H1 (cell line): ENCODE results near the gene SCG2. TPM values are rescaled to one million over a fixed set of nuclear protein-coding genes. Genes with fewer than 3 reads are reported as not detected.

Source experiments
- CTCF ChIA-PET: fragments of 300-600 bp; sonication (Branson Sonifier 250); formaldehyde crosslinking; loops from one replicate; lab custom pipeline; 2021; ENCODE audit not compliant: partially characterized antibody; lab: Charles Lee
- POLR2A ChIA-PET: fragments of 300-600 bp; sonication (Branson Sonifier 250); formaldehyde crosslinking; loops from one replicate; lab custom pipeline; 2021; ENCODE audit warnings: inconsistent platforms; ENCODE audit not compliant: partially characterized antibody; lab: Charles Lee
- DNase-seq, 2 experiments: peaks; one replicate each; pipeline versions ENCODE4 v3.0.0 to v3.0.0-alpha.2; 2010 to 2022; ENCODE audit warnings: low spot score in 2 of 2, low read depth in 1 of 2, mixed read lengths in 1 of 2
- FAIRE-seq: peaks from 2 replicates; lab custom pipeline; 2011; peaks lifted over from hg19 to GRCh38; lab: Jason Lieb, UNC
- H2AFZ ChIP-seq: 2 replicates; pipeline ENCODE4 v1.8.1; 2012; ENCODE audit warnings: low read length, inconsistent platforms
- H2AK5ac ChIP-seq: 2 replicates; pipeline ENCODE4 v1.6.1; 2013; ENCODE audit warnings: low read depth, low read length
- H2BK120ac ChIP-seq: replicated peaks from 2 replicates; pipeline ENCODE3; 2013; ENCODE audit warnings: low read depth, low read length, inconsistent platforms
- H2BK12ac ChIP-seq: 2 replicates; pipeline ENCODE4 v1.6.1; 2013; ENCODE audit warnings: low read depth, low read length
- H2BK15ac ChIP-seq: 2 replicates; pipeline ENCODE4 v1.6.1; 2013; ENCODE audit warnings: low read length
- H2BK20ac ChIP-seq: 2 replicates; pipeline ENCODE4 v1.6.1; 2013; ENCODE audit warnings: low read length
- H2BK5ac ChIP-seq: 2 replicates; pipeline ENCODE4 v1.6.1; 2013; ENCODE audit warnings: low read depth, low read length
- H3K14ac ChIP-seq: 2 replicates; pipeline ENCODE4 v1.6.1; 2013; ENCODE audit warnings: inconsistent platforms; ENCODE audit not compliant: insufficient read length
- H3K18ac ChIP-seq: 2 replicates; pipeline ENCODE4 v1.6.1; 2013; ENCODE audit warnings: low read length; ENCODE audit errors: extremely low read depth
- H3K23ac ChIP-seq: 2 replicates; pipeline ENCODE4 v1.6.1; 2013; ENCODE audit warnings: inconsistent platforms; ENCODE audit not compliant: insufficient read length
- H3K23me2 ChIP-seq: 2 replicates; pipeline ENCODE4 v1.6.1; 2013; ENCODE audit warnings: low read depth, low read length
- H3K27ac ChIP-seq: 2 replicates; pipeline ENCODE4 v1.6.1; 2011; ENCODE audit warnings: low read depth, low read length, inconsistent platforms
- H3K27me3 ChIP-seq, 4 experiments: replicated peaks in 1 of 4; 1 replicate in 1 of 4; 2 replicates in 3 of 4; pipeline versions ENCODE4 v1.6.1 to v1.8.1; 2011 to 2013; ENCODE audit warnings: low read length in 3 of 4, mild to moderate bottlenecking in 3 of 4, inconsistent platforms in 2 of 4, mixed read lengths in 2 of 4, moderate library complexity in 1 of 4; ENCODE audit not compliant: control insufficient read depth in 3 of 4, insufficient read depth in 3 of 4; ENCODE audit errors: extremely low read depth in 1 of 4
- H3K36me3 ChIP-seq, 4 experiments: 2 replicates each; pipeline versions ENCODE4 v1.6.1 to v1.8.1; 2011 to 2013; ENCODE audit warnings: mild to moderate bottlenecking in 4 of 4, low read length in 3 of 4, moderate library complexity in 2 of 4, control low read depth in 1 of 4, inconsistent platforms in 1 of 4; ENCODE audit not compliant: insufficient read depth in 4 of 4, control insufficient read depth in 2 of 4
- H3K4ac ChIP-seq: replicated peaks from 2 replicates; pipeline ENCODE3; 2013; ENCODE audit warnings: low read length, low read depth, mixed read lengths, inconsistent platforms; ENCODE audit not compliant: insufficient read length
- H3K4me1 ChIP-seq, 4 experiments: replicated peaks in 1 of 4; 1 replicate in 1 of 4; 2 replicates in 3 of 4; pipeline versions ENCODE4 v1.6.1 to v1.8.1; 2011 to 2013; ENCODE audit warnings: low read length in 3 of 4, inconsistent platforms in 2 of 4, mixed read lengths in 1 of 4; ENCODE audit not compliant: insufficient read depth in 4 of 4, control insufficient read depth in 3 of 4
- H3K4me2 ChIP-seq, 2 experiments: 2 replicates each; pipeline versions ENCODE4 v1.6.1 to v1.8.1; 2011 to 2013; ENCODE audit warnings: low read depth in 2 of 2, low read length in 2 of 2, control low read depth in 1 of 2, inconsistent platforms in 1 of 2, mild to moderate bottlenecking in 1 of 2; ENCODE audit not compliant: insufficient read depth in 1 of 2
- H3K4me3 ChIP-seq, 4 experiments: fragments of 200-600, 300-600 bp in 1 of 4; sonication (generic), shearing (Covaris generic), sonication (Bioruptor Twin) in 1 of 4; 2 replicates each; pipeline versions ENCODE4 v1.5.1 to v1.8.1; 2011 to 2016; ENCODE audit warnings: low read length in 4 of 4, low read depth in 3 of 4, control low read depth in 2 of 4, inconsistent platforms in 2 of 4, mild to moderate bottlenecking in 2 of 4, mixed read lengths in 1 of 4, moderate library complexity in 1 of 4; ENCODE audit not compliant: insufficient read depth in 2 of 4; ENCODE audit errors: extremely low read depth in 1 of 4
- H3K56ac ChIP-seq: replicated peaks from 2 replicates; pipeline ENCODE3; 2013; ENCODE audit warnings: low read depth, mild to moderate bottlenecking, mixed read lengths, low read length, inconsistent platforms; ENCODE audit not compliant: insufficient read length
- H3K79me1 ChIP-seq: 2 replicates; pipeline ENCODE4 v1.6.1; 2013; ENCODE audit warnings: low read depth, low read length, control low read depth
- H3K79me2 ChIP-seq, 2 experiments: 2 replicates each; pipeline versions ENCODE4 v1.6.1 to v1.8.1; 2012 to 2013; ENCODE audit warnings: low read length in 2 of 2, mild to moderate bottlenecking in 2 of 2, inconsistent platforms in 1 of 2; ENCODE audit not compliant: insufficient read depth in 2 of 2, control insufficient read depth in 1 of 2
- H3K9ac ChIP-seq, 4 experiments: replicated peaks in 1 of 4; 1 replicate in 1 of 4; 2 replicates in 3 of 4; pipeline versions ENCODE4 v1.6.1 to v1.8.1; 2011 to 2013; ENCODE audit warnings: low read depth in 3 of 4, low read length in 3 of 4, control low read depth in 2 of 4, mild to moderate bottlenecking in 2 of 4, moderate library complexity in 2 of 4, inconsistent platforms in 1 of 4; ENCODE audit errors: extremely low read depth in 1 of 4
- H3K9me3 ChIP-seq, 2 experiments: 2 replicates each; pipeline versions ENCODE4 v1.6.1 to v1.8.1; 2012 to 2013; ENCODE audit warnings: mild to moderate bottlenecking in 2 of 2, moderate library complexity in 2 of 2, control low read depth in 1 of 2, inconsistent platforms in 1 of 2, low read depth in 1 of 2, low read length in 1 of 2, mixed read lengths in 1 of 2; ENCODE audit not compliant: insufficient read depth in 2 of 2
- H4K20me1 ChIP-seq, 2 experiments: replicated peaks in 1 of 2; 2 replicates each; pipeline versions ENCODE3 to v1.8.1; 2011 to 2013; ENCODE audit warnings: inconsistent platforms in 2 of 2, low read length in 2 of 2, mild to moderate bottlenecking in 1 of 2; ENCODE audit not compliant: insufficient read depth in 2 of 2, control insufficient read depth in 1 of 2
- H4K5ac ChIP-seq: 2 replicates; pipeline ENCODE4 v1.6.1; 2013; ENCODE audit warnings: low read length, low read depth, mixed read lengths, inconsistent platforms; ENCODE audit not compliant: insufficient read length
- H4K8ac ChIP-seq: 2 replicates; pipeline ENCODE4 v1.8.0; 2013; ENCODE audit warnings: mild to moderate bottlenecking, moderate library complexity, low read length, inconsistent platforms; ENCODE audit not compliant: insufficient read depth; ENCODE audit errors: extremely low read depth
- H4K91ac ChIP-seq: replicated peaks from 2 replicates; pipeline ENCODE3; 2013; ENCODE audit warnings: low read length, mixed read lengths, inconsistent platforms; ENCODE audit not compliant: insufficient read length
- ASH2L ChIP-seq: fragments of 200-600, 300-600 bp; sonication (generic); IDR thresholded peaks from one replicate; pipeline ENCODE4 v1.7.1; 2017; ENCODE audit warnings: low read length
- EZH2 ChIP-seq: fragments of 200-600 bp; sonication (generic); IDR thresholded peaks from 2 replicates; pipeline ENCODE4 v1.7.1; 2012; ENCODE audit warnings: low read depth, mild to moderate bottlenecking, moderate library complexity, low read length, inconsistent platforms; ENCODE audit not compliant: severe bottlenecking
- KDM5A ChIP-seq: fragments of 200-600 bp; IDR thresholded peaks from 2 replicates; pipeline ENCODE4 v1.7.1; 2012; ENCODE audit warnings: mild to moderate bottlenecking, low read length, inconsistent platforms, mixed read lengths
- polyA plus RNA-seq, 7 experiments: library from polyadenylated mRNA; depleted of rRNA in 3 of 7; stranded (reverse) in 5 of 7; unstranded in 2 of 7; fragments of >200 nt in 5 of 7; fragments of 200-250 nt in 2 of 7; gene quantifications; 1 replicate in 5 of 7; 2 replicates in 1 of 7; 4 replicates in 1 of 7; pipeline versions ENCODE4 v1.2.1 to v1.2.3, GENCODE V29; 2011 to 2013; ENCODE audit warnings: missing spikeins in 2 of 7, mixed read lengths in 2 of 7
- total RNA-seq: library from RNA; stranded (reverse); fragmentation: NEBNext Ultra II Directional; extraction: Animal tissue kit (Norgen Biotek cat#: 25700); gene quantifications from 2 replicates; pipeline ENCODE4 v1.2.1, GENCODE V29; 2021
- TF ChIP-seq, protein P1 (sequence below): IDR thresholded peaks from 2 replicates; pipeline ENCODE4 v1.6.1; 2011; ENCODE audit warnings: low read depth, mild to moderate bottlenecking, low read length; ENCODE audit not compliant: insufficient read depth

The SCG2 gene
- total and polyA plus RNA-seq, 2 of the 8 experiments (the other 6 are each of a cell fraction or from before 2014, with no cell fraction given), result 0.54 to 1.0 TPM

DNA sequence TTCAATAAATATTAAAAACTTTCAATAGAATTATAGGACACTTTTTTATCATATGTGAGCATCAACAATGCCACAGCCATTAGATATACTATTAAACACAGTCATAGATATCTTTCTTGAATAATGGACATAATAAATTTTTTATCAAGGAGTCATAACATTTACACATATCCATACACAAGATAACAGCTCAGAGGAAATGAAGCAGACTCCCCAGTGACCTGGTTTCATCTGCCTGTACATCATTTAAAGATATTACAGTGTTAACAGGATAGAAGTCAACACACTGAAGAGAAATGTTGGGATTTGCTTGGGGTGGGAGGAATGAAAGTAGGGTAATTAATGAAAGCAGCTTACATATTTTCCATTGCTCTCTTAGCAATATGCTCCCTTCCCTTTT lies 5.1 kb downstream of the SCG2 start:
- no peak for DNase-seq
- Histone ChIP-seq H2BK120ac (no peak overlapping the region), H3K4me2 (no peak overlapping the region), H2AK5ac (no peak overlapping the region), H3K9me3 (no peaks in the 10 kb centered on the region), H2BK12ac (no peak overlapping the region), H3K14ac (no peak overlapping the region), H3K4ac (no peak overlapping the region), H2BK15ac (no peak overlapping the region), H2BK5ac (no peak overlapping the region), H3K27me3 (no peaks in the 10 kb centered on the region), H3K18ac (no peak overlapping the region), H3K56ac (no peak overlapping the region), H3K4me3 (no peak overlapping the region), H3K23me2 (no peaks in the 10 kb centered on the region), H3K4me1 (no peaks in the 10 kb centered on the region), H3K36me3 (no peaks in the 10 kb centered on the region; a peak in 1 of 8 replicates), H4K91ac (no peak overlapping the region), H2AFZ (no peak overlapping the region), H4K20me1 (no peaks in the 10 kb centered on the region), H2BK20ac (no peak overlapping the region), H4K8ac (no peak overlapping the region), H3K27ac (no peak overlapping the region), H3K23ac (no peak overlapping the region), H4K5ac (no peak overlapping the region), H3K79me1 (no peaks in the 10 kb centered on the region), H3K9ac (no peak overlapping the region), H3K79me2 (no peaks in the 10 kb centered on the region)
- POLR2A ChIA-PET, result no interaction called here
- FAIRE-seq, result no peak
- CTCF ChIA-PET, result no interaction called here
- TF ChIP-seq EZH2 (no peak), KDM5A (no peak), ASH2L (no peak)
- TF ChIP-seq, protein P1, sequence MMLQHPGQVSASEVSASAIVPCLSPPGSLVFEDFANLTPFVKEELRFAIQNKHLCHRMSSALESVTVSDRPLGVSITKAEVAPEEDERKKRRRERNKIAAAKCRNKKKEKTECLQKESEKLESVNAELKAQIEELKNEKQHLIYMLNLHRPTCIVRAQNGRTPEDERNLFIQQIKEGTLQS, result no peak
